Activated CD4-positive, alpha-beta T cell treated with anti-CD3 and anti-CD28 coated beads, Interleukin-2, amount 50 U/mL, for 4 hours (primary cell): ENCODE data around the gene CLTB.
"Not testable (repeated sequence)": the region's sequence is repeated elsewhere in the genome, so short reads cannot be mapped to it uniquely, and the experiment has no call there.

Experiments
- DNase-seq, 2 experiments: peaks; one replicate each; pipeline ENCODE4 v3.0.0-alpha.2; 2020

Gene CLTB

GRCh38 chr5:176415952-176416924, at the start of gene CLTB:
Gene CLTB, minus strand, starts transcription at chr5:176416539. Its CDS starts 176 bp downstream, at chr5:176416363.
- peak; percentile 83 to 86 for DNase-seq

GRCh38 chr5:176463113-176463764, 46.9 kb upstream of the CLTB start:
- no peak for DNase-seq

GRCh38 chr5:176461349-176461748, 45.0 kb upstream of the CLTB start:
- DNase-seq = no peak

GRCh38 chr5:176458904-176459561, 42.7 kb upstream of the CLTB start:
- DNase-seq = no peak

- no peak for DNase-seq
These were observed 38.5 kb upstream of the CLTB start for GRCh38 chr5:176454724-176455394.

- no peak for DNase-seq
These were observed 33.7 kb upstream of the CLTB start for GRCh38 chr5:176450077-176450476.

GRCh38 chr5:176447978-176448608, 31.8 kb upstream of the CLTB start, which contains the start of gene FAF2:
Gene FAF2, plus strand, starts transcription at chr5:176448385. Its CDS starts 23 bp downstream, at chr5:176448408.
- DNase-seq = peak; percentile 94 to 96

GRCh38 chr5:176447591-176447977, 31.2 kb upstream of the CLTB start:
- peak in 1 of 2 experiments; percentile 7 for DNase-seq

GRCh38 chr5:176446884-176447590, 30.7 kb upstream of the CLTB start:
- DNase-seq = no peak

- DNase-seq = no peak
These were observed 29.8 kb upstream of the CLTB start for GRCh38 chr5:176446028-176446665.

- DNase-seq = no peak
These were observed 28.4 kb upstream of the CLTB start for GRCh38 chr5:176444742-176445141.

GRCh38 chr5:176442911-176443310, 26.6 kb upstream of the CLTB start:
- DNase-seq = not testable (repeated sequence)

GRCh38 chr5:176441921-176442323, 25.6 kb upstream of the CLTB start:
- no peak for DNase-seq

- DNase-seq = no peak
These were observed 24.8 kb upstream of the CLTB start for GRCh38 chr5:176440927-176441706.

- DNase-seq = no peak
These were observed 22.8 kb upstream of the CLTB start for GRCh38 chr5:176438959-176439757.

GRCh38 chr5:176436656-176437055, 20.3 kb upstream of the CLTB start:
- DNase-seq = no peak

GRCh38 chr5:176432707-176433106, 16.4 kb upstream of the CLTB start:
- no peak for DNase-seq

- no peak for DNase-seq
These were observed 13.6 kb upstream of the CLTB start for GRCh38 chr5:176429972-176430371.

- no peak for DNase-seq
These were observed 11.6 kb upstream of the CLTB start for GRCh38 chr5:176427971-176428370.
